Activated naive CD8-positive, alpha-beta T cell (primary cell): ENCODE results near the gene PADI4.

Source experiments
- H3K27ac Mint-ChIP-seq: one replicate; pipeline ENCODE4 v1.8.0; 2021; ENCODE audit warnings: mixed read lengths
- H3K27me3 Mint-ChIP-seq: one replicate; pipeline ENCODE4 v1.8.0; 2021; ENCODE audit warnings: mixed read lengths
- H3K36me3 Mint-ChIP-seq: one replicate; pipeline ENCODE4 v1.8.0; 2021; ENCODE audit warnings: mixed read lengths
- H3K4me1 Mint-ChIP-seq: one replicate; pipeline ENCODE4 v1.8.0; 2021; ENCODE audit warnings: low read depth, mixed read lengths
- H3K4me3 Mint-ChIP-seq: one replicate; pipeline ENCODE4 v1.8.0; 2021; ENCODE audit warnings: mild to moderate bottlenecking, mixed read lengths
- H3K9me3 Mint-ChIP-seq: one replicate; pipeline ENCODE4 v1.8.0; 2021; ENCODE audit warnings: low read depth, mixed read lengths

The PADI4 gene

GRCh38 chr1:17307946-17308345 is at the start of gene PADI4:
Gene PADI4, plus strand, starts transcription at chr1:17308197. Its CDS starts 26 bp downstream, at chr1:17308223.
- Mint-ChIP-seq H3K9me3 (peaks cover under 1% of the 10 kb centered on the region), H3K4me1 (peaks cover 4% of the 10 kb centered on the region), H3K4me3 (no peak within 1 kb of the TSS), H3K27ac (no peak within 1 kb of the TSS), H3K27me3 (peaks cover 5% of the 10 kb centered on the region), H3K36me3 (no peaks in the 10 kb centered on the region)

- no peak overlapping the region for H3K27ac Mint-ChIP-seq
- no peaks in the 10 kb centered on the region for H3K9me3 Mint-ChIP-seq
- no peak overlapping the region for H3K4me3 Mint-ChIP-seq
- peaks cover 6% of the 10 kb centered on the region for H3K27me3 Mint-ChIP-seq
- no peaks in the 10 kb centered on the region for H3K4me1 Mint-ChIP-seq
- H3K36me3 Mint-ChIP-seq: no peaks in the 10 kb centered on the region
These were observed 49.3 kb upstream of the PADI4 start for GRCh38 chr1:17258758-17259130.

- Mint-ChIP-seq H3K4me1 (no peaks in the 10 kb centered on the region), H3K27me3 (peaks cover 6% of the 10 kb centered on the region), H3K4me3 (no peak overlapping the region), H3K27ac (no peak overlapping the region), H3K36me3 (no peaks in the 10 kb centered on the region), H3K9me3 (no peaks in the 10 kb centered on the region)
These were observed 48.6 kb upstream of the PADI4 start for GRCh38 chr1:17259233-17259873.

GRCh38 chr1:17260264-17260663 is 47.7 kb upstream of the PADI4 start:
- Mint-ChIP-seq H3K4me3 (no peak overlapping the region), H3K9me3 (no peaks in the 10 kb centered on the region), H3K36me3 (no peaks in the 10 kb centered on the region), H3K27me3 (peaks cover 6% of the 10 kb centered on the region), H3K4me1 (no peaks in the 10 kb centered on the region), H3K27ac (no peak overlapping the region)

GRCh38 chr1:17260738-17261137 is 47.3 kb upstream of the PADI4 start:
- no peaks in the 10 kb centered on the region for H3K4me1 Mint-ChIP-seq
- no peaks in the 10 kb centered on the region for H3K9me3 Mint-ChIP-seq
- H3K36me3 Mint-ChIP-seq: no peaks in the 10 kb centered on the region
- H3K27me3 Mint-ChIP-seq: peaks cover 3% of the 10 kb centered on the region
- no peak overlapping the region for H3K27ac Mint-ChIP-seq
- no peak overlapping the region for H3K4me3 Mint-ChIP-seq

GRCh38 chr1:17263936-17264335 is 44.1 kb upstream of the PADI4 start:
- no peaks in the 10 kb centered on the region for H3K4me1 Mint-ChIP-seq
- H3K27me3 Mint-ChIP-seq: no peaks in the 10 kb centered on the region
- no peaks in the 10 kb centered on the region for H3K36me3 Mint-ChIP-seq
- no peak overlapping the region for H3K4me3 Mint-ChIP-seq
- no peaks in the 10 kb centered on the region for H3K9me3 Mint-ChIP-seq
- H3K27ac Mint-ChIP-seq: no peak overlapping the region

GRCh38 chr1:17264470-17264869 is 43.5 kb upstream of the PADI4 start:
- no peaks in the 10 kb centered on the region for H3K27me3 Mint-ChIP-seq
- H3K4me1 Mint-ChIP-seq: no peaks in the 10 kb centered on the region
- H3K36me3 Mint-ChIP-seq: no peaks in the 10 kb centered on the region
- H3K27ac Mint-ChIP-seq: no peak overlapping the region
- no peak overlapping the region for H3K4me3 Mint-ChIP-seq
- no peaks in the 10 kb centered on the region for H3K9me3 Mint-ChIP-seq

- no peak overlapping the region for H3K4me3 Mint-ChIP-seq
- no peaks in the 10 kb centered on the region for H3K27me3 Mint-ChIP-seq
- H3K36me3 Mint-ChIP-seq: no peaks in the 10 kb centered on the region
- no peaks in the 10 kb centered on the region for H3K4me1 Mint-ChIP-seq
- H3K9me3 Mint-ChIP-seq: no peaks in the 10 kb centered on the region
- no peak overlapping the region for H3K27ac Mint-ChIP-seq
These were observed 42.8 kb upstream of the PADI4 start for GRCh38 chr1:17265162-17265561.

GRCh38 chr1:17265950-17266349 is 42.0 kb upstream of the PADI4 start:
- H3K27ac Mint-ChIP-seq: no peak overlapping the region
- no peaks in the 10 kb centered on the region for H3K27me3 Mint-ChIP-seq
- no peaks in the 10 kb centered on the region for H3K9me3 Mint-ChIP-seq
- H3K4me3 Mint-ChIP-seq: no peak overlapping the region
- H3K36me3 Mint-ChIP-seq: no peaks in the 10 kb centered on the region
- H3K4me1 Mint-ChIP-seq: no peaks in the 10 kb centered on the region

GRCh38 chr1:17270891-17271765 is 36.9 kb upstream of the PADI4 start:
- no peak overlapping the region for H3K4me3 Mint-ChIP-seq
- H3K27ac Mint-ChIP-seq: no peak overlapping the region

GRCh38 chr1:17272066-17272465 is 35.9 kb upstream of the PADI4 start:
- no peak overlapping the region for H3K27ac Mint-ChIP-seq
- peaks cover 3% of the 10 kb centered on the region for H3K27me3 Mint-ChIP-seq

More at GRCh38 chr1:17270891-17271765, 36.9 kb upstream of the PADI4 start:
- peaks cover 3% of the 10 kb centered on the region for H3K27me3 Mint-ChIP-seq
- no peaks in the 10 kb centered on the region for H3K36me3 Mint-ChIP-seq
- H3K4me1 Mint-ChIP-seq: no peaks in the 10 kb centered on the region
- no peaks in the 10 kb centered on the region for H3K9me3 Mint-ChIP-seq

GRCh38 chr1:17272646-17273045 is 35.4 kb upstream of the PADI4 start:
- H3K4me1 Mint-ChIP-seq: no peaks in the 10 kb centered on the region
- no peaks in the 10 kb centered on the region for H3K36me3 Mint-ChIP-seq
- H3K4me3 Mint-ChIP-seq: no peak overlapping the region
- H3K9me3 Mint-ChIP-seq: no peaks in the 10 kb centered on the region
- H3K27me3 Mint-ChIP-seq: peaks cover 3% of the 10 kb centered on the region
- H3K27ac Mint-ChIP-seq: no peak overlapping the region

More at GRCh38 chr1:17272066-17272465, 35.9 kb upstream of the PADI4 start:
- Mint-ChIP-seq H3K4me1 (no peaks in the 10 kb centered on the region), H3K4me3 (no peak overlapping the region), H3K36me3 (no peaks in the 10 kb centered on the region), H3K9me3 (no peaks in the 10 kb centered on the region)

GRCh38 chr1:17273096-17273495 is 34.9 kb upstream of the PADI4 start:
- H3K27ac Mint-ChIP-seq: no peak overlapping the region
- H3K4me1 Mint-ChIP-seq: no peaks in the 10 kb centered on the region
- no peaks in the 10 kb centered on the region for H3K9me3 Mint-ChIP-seq
- no peak overlapping the region for H3K4me3 Mint-ChIP-seq
- peaks cover 3% of the 10 kb centered on the region for H3K27me3 Mint-ChIP-seq
- H3K36me3 Mint-ChIP-seq: no peaks in the 10 kb centered on the region

GRCh38 chr1:17274186-17275170 is 33.5 kb upstream of the PADI4 start:
- H3K4me1 Mint-ChIP-seq: no peaks in the 10 kb centered on the region
- no peak overlapping the region for H3K27ac Mint-ChIP-seq
- H3K4me3 Mint-ChIP-seq: no peak overlapping the region
- H3K36me3 Mint-ChIP-seq: no peaks in the 10 kb centered on the region
- H3K9me3 Mint-ChIP-seq: no peaks in the 10 kb centered on the region
- H3K27me3 Mint-ChIP-seq: peaks cover 3% of the 10 kb centered on the region

- H3K4me3 Mint-ChIP-seq: no peak overlapping the region
- no peaks in the 10 kb centered on the region for H3K9me3 Mint-ChIP-seq
- H3K4me1 Mint-ChIP-seq: no peaks in the 10 kb centered on the region
- H3K27ac Mint-ChIP-seq: no peak overlapping the region
- H3K27me3 Mint-ChIP-seq: peaks cover 3% of the 10 kb centered on the region
- no peaks in the 10 kb centered on the region for H3K36me3 Mint-ChIP-seq
These were observed 31.4 kb upstream of the PADI4 start for GRCh38 chr1:17276568-17276967.
